NCI-H2227 treated with DMSO at 0.1 percent for 48 hours (cell line): ENCODE results near the gene DRAM2.
"Not testable (repeated sequence)": the region's sequence is repeated elsewhere in the genome, so short reads cannot be mapped to it uniquely, and the experiment has no call there.

ENCODE experiments used
- DNase-seq: peaks from one replicate; lab custom pipeline; 2025; lab: John Stamatoyannopoulos, UW

The DRAM2 gene

DNA sequence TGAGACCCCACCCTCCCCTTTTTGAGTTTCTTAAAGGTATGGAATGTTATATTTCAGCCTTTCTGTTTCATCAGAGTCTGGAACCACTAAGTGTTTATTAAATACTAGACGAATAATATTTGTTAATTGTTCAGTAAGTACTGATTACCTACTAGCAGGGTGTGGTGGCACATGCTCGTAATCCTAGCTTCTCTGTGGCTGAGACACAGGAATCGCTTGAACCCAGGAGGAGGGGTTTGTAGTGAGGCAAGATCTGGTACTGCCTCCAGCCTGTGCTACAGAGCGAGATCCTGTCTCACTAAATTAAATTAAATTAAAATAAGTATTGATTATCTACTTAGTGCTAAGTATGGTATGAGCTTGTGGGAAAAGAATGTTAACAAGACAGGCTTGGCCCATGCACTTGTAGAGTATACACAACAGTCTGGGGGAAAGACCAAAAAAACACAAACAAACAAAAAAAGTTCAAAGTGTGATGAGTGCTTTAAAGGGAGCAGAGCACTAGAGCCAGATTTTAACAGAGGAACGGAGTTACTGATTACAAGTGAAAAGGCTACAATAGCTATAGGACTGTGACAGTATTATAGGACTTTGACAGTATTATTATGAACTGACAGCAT, 2.6 kb upstream of the DRAM2 start:
- no peak for DNase-seq

DNA sequence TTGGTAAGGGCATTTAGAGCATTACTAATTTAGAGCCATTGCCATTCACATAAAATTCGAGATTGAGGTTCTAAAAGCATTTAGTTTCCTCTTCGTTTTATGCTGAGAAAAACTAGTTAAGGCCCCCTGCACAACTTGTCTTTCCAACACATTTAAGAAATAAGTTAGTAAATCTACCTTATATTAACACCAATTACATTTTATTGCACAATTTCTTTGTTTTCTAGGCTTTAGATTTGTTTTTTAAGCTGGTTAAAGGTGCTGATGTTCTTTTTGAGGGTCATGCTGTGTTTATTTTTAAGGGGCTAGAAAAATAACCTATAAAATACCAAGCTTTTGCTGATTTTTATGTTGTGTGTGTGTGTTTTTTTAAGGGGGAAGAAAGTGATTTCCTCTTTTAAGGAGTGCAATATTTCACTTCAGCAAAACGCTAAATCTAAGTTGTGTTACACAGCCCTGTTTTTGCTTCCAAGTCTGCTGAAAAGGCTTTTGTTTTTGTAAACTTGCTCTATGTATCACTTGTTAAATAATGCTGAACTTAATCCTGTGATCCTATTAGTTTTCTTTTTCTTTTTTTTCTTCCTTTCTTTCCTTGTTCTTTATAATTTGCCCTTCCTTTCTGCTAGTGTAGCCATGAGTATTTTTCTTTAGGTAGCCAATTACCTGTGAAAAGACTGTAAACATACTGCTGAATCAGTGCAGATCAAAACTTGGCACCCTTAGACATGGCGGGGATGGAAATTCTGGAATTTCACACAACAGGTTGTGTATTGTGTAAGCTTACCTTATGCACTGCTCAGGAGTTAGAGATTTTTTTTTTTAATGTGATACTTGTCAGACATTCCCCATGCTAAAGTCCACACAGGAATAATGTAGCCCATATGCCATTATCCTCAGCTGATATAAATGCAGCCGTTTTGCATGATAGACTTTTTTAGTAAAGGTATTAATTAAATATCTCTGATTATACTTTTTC, 1.6 kb upstream of the DRAM2 start:
- DNase-seq, result no peak

DNA sequence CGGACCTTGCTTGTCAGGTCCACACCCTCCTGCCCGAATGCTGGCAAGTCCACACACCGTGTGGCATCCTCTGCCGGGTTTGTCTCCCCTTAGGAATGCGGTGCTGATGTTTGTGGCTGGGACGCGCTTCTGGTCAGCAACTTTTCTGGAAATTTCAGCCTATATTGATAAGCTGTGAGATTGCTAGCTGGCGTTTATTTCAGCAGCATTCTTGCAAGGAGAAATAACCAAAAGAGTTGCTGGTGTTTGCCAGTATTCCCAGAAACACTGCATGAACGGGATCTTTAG, 731 bp upstream of the DRAM2 start:
- DNase-seq, result no peak

DNA sequence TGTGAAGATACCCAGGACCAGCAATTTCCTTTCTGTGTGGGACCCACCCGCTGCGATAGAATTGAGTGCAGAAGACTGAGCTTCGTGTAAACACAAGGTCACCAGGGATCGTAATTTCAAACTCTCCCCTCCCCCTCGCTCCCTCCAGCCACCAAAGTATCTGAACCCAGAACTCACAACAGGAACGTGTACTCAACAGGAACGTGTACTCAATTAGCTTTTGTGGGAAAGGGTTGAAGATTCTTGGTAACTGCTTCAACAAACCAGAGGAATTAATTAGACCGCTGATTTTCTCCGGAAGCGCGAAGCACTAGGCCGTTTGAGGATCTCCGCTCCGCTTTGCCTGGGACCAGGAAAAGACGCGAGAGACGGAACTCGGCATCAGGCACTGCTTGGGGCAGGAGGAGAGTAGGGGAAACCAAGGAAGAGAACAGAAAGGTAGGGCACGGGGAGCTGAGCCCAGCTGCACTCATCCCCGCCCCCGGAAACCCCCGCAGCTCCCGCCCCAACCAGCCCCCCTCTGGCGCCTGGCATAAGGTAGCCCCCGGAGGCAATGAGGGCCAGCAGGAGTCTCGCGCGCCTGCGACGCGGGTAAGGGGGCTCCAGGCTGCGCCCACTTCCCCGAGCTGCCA, 453 bp downstream of the DRAM2 start:
- DNase-seq, result peak; percentile 78

DNA sequence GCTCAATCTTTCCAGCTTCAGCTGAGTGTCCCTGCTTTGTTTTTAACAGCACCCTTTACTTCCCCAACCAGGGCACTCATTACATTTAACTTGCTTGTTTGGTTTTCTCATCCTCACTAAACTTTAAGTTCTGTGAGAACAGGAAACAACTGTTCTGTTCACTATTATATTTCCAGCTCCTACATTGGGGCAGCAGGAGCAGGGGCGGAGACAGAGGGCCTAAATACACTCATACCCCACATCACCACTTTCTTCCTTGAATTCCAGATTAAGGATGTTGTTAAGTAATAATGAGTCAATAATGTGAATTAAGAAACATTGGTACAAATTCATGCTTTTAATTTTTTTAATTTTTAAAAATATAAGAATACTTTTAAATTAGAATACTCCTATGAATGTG, 6.0 kb downstream of the DRAM2 start:
- no peak for DNase-seq

DNA sequence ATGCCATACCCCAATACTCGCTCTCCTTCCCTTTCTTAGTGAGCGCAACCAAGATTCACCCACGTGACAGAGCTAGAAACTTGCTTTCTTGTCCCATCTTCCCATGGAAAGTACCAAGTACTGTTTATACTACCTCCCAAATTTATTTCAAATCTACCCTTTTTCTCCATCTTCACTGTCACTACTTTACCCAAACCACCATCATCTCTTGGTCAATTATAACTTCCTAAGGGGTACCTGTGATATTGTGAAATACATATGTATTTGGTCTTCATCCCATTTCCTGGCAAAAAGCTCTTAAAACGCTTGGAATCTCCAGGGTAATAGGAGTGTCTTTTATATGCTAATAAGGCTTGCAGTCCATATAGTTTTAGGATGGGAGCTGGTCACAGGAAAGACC, 8.2 kb downstream of the DRAM2 start:
- no peak for DNase-seq

DNA sequence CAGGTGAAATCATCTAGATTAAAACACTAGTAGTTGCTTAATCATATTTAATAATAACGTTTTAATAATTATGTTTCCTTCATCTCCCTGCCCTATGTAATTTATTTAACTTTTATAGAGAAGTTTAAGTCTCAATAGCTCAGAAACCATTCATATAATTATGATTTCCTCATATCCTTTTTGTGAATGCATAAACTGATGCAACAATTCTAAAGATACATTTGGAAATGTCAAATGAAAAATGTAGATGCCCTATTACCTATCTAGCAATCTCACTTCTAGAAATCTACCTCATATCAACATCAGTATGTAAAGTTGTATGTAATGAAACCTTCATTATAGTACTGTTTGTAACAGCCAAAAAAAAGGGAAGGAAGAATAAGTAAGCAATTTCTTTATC, 10.5 kb downstream of the DRAM2 start:
- DNase-seq, result no peak

DNA sequence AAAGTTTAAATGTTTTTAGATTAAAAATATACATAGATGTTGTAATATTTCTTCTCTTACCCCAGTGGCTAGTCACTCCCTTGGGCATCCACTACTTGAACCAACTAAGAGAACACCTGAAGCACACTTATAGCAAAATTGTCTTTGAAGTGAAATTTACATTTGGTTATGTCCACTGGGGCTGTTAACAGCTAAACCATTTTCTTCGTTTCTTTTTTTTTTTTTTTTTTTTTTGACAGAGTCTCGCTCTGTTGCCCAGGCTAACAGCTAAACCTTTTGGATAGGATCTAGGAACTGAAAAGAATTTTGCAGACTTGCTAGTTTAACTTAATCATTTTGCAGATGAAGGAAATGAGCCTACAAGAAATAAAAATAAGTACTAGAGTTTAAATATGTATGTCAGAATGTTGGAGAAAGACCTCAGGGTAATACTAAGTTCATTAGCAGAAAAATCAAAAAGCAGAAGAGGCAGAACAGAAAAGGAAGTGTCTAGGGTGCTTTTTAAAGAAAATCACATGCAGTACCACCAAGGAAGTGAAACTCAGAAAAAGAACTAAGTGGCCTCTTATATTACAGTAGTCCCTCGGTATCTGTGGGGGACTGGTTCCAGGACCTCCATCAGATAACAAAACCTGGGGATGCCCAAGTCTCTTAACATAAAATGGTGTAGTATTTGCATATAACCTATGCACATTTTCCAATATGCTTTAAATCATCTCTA, 11.8 kb downstream of the DRAM2 start:
- no peak for DNase-seq

DNA sequence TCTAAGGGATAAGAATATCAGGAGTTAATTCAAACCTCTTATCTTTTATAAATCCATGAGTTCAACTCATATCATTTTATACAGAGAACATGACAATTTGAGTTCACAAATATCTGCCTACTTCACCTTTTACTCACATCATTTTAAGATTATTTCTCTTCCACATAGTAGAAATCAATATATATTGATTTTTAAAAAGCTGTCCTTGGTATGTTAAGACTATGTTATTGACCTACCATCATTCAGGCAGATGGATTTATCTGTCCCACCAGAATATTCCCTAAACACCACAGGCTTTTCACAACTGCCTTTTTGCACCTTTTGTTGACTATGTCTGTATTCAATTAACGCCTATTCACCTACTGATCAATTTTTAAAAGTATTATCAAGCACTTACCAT, 13.5 kb downstream of the DRAM2 start:
- no peak for DNase-seq

DNA sequence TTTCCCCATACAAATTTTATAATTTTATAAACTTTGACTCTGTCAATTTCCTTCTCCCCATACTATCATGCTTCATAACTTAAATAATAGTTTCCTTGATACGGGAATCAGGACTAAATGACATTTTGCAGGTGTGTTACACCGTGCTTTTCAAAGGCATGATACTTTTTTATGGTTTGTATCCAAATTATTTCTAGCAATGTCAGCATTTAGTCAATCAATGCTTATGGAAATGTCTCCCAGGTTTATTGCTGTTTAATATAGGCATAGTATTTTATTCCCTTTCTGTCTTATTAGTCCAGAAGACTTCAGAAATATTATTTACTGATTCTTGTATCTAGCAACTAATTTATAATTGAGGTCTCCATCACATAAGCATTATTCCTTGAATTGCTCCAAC, 23.4 kb downstream of the DRAM2 start:
- no peak for DNase-seq

DNA sequence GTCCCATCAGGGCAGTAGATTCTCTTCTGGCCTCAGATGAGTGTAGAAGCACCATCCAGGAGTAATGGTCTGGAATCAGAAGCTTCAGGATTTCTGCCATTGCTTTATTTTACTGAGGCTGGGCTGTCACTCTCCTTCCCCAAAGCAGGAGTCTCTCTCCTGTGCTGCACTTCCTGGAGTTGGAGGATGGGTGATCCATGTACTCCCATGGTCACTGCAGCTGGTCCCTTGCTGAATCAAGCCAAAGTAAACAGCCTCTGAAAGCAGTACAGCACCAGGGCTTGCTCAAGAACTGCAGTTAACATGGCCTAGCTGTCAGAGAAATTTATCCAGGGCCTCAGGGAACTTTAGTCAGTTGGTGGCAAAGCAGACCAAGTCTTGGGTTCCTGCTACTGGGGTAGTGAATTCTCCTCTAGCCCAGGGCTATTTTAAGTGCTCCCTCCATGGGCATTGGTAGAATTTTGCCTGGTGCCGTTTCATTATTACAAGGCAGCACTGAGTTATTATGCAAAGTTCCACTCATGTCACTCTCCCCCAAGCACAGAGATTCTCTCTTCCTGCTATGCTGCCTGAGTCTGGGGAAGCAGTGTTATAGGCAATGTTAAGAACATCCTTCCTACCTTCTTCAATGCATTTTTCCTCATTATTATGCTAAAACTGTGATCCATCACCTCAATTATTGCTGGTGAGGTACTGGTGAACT, 29.5 kb downstream of the DRAM2 start:
- DNase-seq, result no peak

DNA sequence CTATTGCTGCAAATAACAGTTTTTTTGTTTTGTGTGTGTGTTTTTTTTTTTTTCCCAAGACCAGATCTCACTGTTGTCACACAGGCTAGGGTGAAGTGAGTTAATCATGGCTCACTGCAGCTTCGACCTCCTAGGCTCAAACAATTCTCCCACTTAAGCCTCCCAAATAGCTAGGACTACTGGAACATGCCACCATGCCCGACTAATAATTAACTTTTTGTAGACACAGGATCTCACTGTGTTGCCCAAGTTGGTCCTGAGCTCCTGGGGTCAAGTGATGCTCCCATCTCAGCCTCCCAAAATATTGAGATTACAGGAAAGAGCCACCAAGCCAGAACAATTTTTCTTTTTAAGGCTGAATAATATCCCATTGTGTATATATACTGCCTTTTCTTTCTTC, 34.9 kb downstream of the DRAM2 start:
- DNase-seq, result no peak

DNA sequence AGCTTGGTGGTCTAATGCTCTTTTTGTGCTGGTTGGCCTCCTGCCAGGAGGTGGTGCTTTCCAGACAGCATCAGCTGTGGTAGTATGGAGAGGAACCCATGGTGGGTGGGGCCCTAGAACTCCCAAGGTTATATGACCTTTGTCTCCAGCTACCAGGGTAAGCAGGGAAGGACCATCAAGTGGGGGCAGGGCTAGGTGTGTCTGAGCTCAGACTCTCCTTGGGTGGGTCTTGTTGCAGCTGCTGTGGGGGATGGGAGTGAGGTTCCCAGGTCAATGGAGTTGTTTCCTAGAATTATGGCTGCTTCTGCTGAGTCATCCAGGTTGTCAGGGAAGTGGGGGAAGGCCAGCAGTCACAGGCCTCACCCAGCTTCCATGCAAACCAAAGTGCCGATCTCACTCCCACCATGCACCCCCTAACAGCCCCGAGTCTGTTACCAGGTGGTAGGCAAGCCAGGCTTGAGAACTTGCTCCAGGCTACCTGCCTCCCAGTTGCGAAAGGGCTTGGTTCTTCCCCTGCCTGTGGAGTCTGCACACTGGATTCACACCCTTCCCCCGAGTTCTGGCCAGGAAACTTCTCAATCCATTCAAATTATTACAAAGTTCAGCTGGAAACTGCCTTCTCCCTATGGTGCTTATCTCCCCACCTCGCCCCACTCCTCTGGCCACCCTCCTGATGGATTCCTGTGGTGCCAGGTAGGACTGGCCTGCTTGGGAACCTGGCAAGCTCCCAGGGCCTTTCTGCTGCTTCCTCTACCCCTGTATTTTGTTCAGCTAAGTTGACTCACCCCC, 37.8 kb downstream of the DRAM2 start:
- no peak for DNase-seq

DNA sequence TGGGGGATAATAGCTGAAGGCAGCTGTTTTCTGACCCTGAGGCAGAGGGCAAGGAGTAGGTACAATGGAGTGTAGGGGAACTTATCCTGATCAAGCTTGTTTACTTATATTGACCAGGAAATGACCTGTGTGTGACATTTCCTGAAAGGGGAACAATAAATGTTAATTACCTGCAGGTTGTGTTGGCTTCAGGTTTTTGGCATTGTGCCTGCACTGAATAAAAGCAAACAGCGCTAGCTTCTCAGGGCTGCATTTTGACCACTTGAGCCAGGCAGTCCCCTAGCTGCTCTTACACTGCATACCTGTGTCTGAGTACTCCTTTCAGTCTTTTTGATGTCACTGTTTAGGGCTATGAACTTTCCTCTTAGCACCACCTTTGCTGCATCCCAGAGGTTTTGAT, 40.6 kb downstream of the DRAM2 start:
- no peak for DNase-seq

DNA sequence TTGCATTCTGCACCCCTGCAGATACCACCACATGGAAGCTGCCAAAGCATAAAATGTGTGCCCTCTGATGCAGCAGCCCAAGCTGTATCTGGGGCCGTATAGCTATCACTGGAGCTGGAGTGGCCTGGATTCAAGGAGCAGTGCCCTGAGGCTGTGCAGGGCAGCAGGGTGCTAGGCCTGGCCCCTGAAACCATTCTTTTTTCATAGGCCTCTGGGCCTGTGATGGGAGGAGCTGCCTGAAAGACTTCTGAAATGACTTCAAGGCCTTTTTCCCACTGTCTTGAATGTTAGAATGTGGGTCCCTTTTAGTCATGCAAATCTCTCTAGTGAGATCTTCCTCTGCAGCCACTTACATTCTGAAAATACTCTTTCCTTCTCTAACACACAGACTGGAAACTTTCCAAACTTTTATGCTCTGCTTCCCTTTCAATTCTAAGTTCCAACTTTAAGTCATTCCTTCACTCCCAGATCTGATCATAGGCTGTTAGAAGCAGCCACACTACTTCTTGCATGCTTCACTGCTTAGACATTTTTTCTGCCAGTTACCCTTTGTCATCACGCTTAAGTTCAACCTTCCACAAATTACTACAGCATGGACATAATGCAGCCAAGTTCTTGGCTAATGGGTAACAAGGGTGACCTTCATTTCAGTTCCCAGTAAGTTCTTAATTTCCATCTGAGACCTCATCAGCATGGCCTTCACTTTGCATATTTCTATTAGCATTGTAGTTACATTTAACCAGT, 42.4 kb downstream of the DRAM2 start:
- no peak for DNase-seq

DNA sequence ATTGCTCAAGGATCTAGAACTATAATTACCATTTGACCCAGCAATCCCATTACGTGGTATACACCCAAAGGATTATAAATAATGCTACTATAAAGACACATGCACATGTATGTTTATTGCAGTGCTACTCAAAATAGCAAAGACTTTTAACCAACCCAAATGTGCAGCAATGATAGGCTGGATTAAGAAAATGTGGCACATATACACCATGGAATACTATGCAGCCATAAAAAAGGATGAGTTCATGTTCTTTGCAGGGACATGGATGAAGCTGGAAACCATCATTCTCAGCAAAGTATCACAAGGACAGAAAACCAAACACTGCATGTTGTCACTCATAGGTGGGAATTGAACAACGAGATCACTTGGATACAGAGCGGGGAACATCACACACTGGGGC, 44.5 kb downstream of the DRAM2 start:
- not testable (repeated sequence) for DNase-seq

DNA sequence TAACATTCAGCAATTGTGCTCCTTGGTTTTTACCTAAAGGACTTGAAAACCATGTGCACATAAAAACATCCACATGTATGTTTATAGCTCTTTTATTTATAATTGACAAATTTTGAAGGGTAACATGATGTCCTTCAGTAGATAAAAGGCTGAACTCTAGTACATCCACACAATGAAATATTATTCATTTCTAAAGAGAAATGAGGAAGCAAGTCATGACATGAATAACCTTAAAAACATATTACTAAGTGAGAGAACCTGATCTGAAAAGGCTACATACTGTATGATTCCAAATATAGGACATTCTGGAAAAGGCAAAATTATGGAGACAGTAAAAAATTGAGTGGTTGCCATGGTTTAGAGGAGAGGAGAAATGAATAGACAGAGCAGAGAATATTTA, 50.3 kb downstream of the DRAM2 start:
- DNase-seq, result no peak

DNA sequence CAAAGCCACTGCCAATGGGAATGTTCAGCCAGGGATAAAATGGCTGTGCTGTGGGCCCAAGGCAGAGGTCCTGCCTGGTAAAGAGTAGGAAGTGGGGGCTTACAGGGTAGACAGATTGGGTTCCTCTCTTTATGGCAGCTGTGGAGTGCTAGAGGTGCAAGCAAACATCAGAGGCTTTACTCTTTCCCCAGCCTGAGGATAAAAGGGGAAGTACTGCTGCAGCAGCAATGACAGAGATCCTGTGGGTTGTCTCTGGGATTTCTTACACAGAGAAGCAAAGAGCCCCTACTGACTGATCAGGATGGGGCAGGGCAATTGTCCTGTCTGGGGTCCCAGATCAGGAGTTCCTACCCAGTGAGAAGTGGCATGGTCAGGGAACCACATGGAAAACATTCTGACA, 54.2 kb downstream of the DRAM2 start:
- DNase-seq, result no peak

DNA sequence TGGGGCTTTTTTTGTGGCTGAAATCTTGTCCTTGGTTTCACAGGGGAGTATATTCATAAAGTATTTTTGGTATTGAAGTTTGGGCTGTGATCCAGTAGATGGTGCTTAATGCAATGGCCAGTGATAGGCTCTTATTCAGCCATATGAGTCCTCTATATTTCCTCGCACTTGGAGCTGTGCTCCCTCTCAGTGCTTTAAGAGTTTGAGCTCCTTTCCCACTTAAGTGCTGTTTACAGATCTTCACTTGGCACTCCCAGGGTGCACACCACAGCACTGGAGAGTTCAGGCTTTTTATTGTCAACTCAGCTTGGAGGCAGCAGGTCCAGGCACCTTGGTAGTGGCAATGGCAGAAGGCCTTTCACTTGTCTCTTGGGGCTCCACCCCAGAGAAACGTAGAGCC, 54.9 kb downstream of the DRAM2 start:
- no peak for DNase-seq

DNA sequence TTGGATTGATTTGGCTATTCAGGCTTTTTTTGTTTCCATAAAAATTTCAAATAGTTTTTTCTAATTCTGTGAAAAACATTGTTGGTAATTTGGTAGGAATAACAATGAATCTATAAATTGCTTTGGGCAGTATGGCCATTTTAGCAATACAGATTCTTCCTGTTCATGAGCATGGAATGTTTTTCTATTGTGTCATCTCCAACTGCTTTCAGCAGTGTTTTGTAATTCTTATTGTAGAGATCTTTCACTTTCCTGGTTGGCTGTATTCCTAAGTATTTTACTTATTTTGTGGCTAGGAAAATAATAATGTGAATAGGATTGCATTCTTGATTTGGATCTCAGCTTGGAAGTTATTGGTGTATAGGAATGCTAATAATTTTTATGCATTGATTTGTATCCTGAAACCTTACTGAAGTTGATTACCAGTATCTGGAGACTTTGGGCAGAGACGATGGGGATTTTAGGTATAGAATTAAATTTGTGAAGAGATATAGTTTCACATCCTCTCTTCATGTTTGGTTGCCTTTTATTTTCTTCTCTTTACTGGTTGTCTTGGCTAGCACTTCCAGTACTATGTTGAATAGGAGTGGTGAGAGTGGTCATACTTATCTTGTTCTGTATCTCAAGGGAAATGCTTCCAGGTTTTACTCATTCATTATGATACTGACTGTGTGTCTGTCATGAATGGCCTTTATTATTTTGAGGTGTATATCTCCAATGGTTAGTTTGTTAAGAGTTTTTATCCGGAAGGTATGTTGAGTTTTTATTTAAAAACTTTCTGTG, 57.3 kb downstream of the DRAM2 start:
- no peak for DNase-seq
